H1 (cell line): Measurements from ENCODE around the gene CTLA4. TPM values are rescaled to one million over a fixed set of nuclear protein-coding genes. Genes with fewer than 3 reads are reported as not detected.
"Not testable (repeated sequence)": the region's sequence is repeated elsewhere in the genome, so short reads cannot be mapped to it uniquely, and the experiment has no call there.

Experiments
- CTCF ChIA-PET: fragments of 300-600 bp; sonication (Branson Sonifier 250); formaldehyde crosslinking; loops from one replicate; lab custom pipeline; 2021; ENCODE audit not compliant: partially characterized antibody; lab: Charles Lee
- POLR2A ChIA-PET: fragments of 300-600 bp; sonication (Branson Sonifier 250); formaldehyde crosslinking; loops from one replicate; lab custom pipeline; 2021; ENCODE audit warnings: inconsistent platforms; ENCODE audit not compliant: partially characterized antibody; lab: Charles Lee
- DNase-seq, 2 experiments: peaks; one replicate each; pipeline versions ENCODE4 v3.0.0 to v3.0.0-alpha.2; 2010 to 2022; ENCODE audit warnings: low spot score in 2 of 2, low read depth in 1 of 2, mixed read lengths in 1 of 2
- FAIRE-seq: peaks from 2 replicates; lab custom pipeline; 2011; peaks lifted over from hg19 to GRCh38; lab: Jason Lieb, UNC
- H2AFZ ChIP-seq: 2 replicates; pipeline ENCODE4 v1.8.1; 2012; ENCODE audit warnings: low read length, inconsistent platforms
- H2AK5ac ChIP-seq: 2 replicates; pipeline ENCODE4 v1.6.1; 2013; ENCODE audit warnings: low read depth, low read length
- H2BK120ac ChIP-seq: replicated peaks from 2 replicates; pipeline ENCODE3; 2013; ENCODE audit warnings: low read depth, low read length, inconsistent platforms
- H2BK12ac ChIP-seq: 2 replicates; pipeline ENCODE4 v1.6.1; 2013; ENCODE audit warnings: low read depth, low read length
- H2BK15ac ChIP-seq: 2 replicates; pipeline ENCODE4 v1.6.1; 2013; ENCODE audit warnings: low read length
- H2BK20ac ChIP-seq: 2 replicates; pipeline ENCODE4 v1.6.1; 2013; ENCODE audit warnings: low read length
- H2BK5ac ChIP-seq: 2 replicates; pipeline ENCODE4 v1.6.1; 2013; ENCODE audit warnings: low read depth, low read length
- H3K14ac ChIP-seq: 2 replicates; pipeline ENCODE4 v1.6.1; 2013; ENCODE audit warnings: inconsistent platforms; ENCODE audit not compliant: insufficient read length
- H3K18ac ChIP-seq: 2 replicates; pipeline ENCODE4 v1.6.1; 2013; ENCODE audit warnings: low read length; ENCODE audit errors: extremely low read depth
- H3K23ac ChIP-seq: 2 replicates; pipeline ENCODE4 v1.6.1; 2013; ENCODE audit warnings: inconsistent platforms; ENCODE audit not compliant: insufficient read length
- H3K23me2 ChIP-seq: 2 replicates; pipeline ENCODE4 v1.6.1; 2013; ENCODE audit warnings: low read depth, low read length
- H3K27ac ChIP-seq: 2 replicates; pipeline ENCODE4 v1.6.1; 2011; ENCODE audit warnings: low read depth, low read length, inconsistent platforms
- H3K27me3 ChIP-seq, 4 experiments: replicated peaks in 1 of 4; 1 replicate in 1 of 4; 2 replicates in 3 of 4; pipeline versions ENCODE4 v1.6.1 to v1.8.1; 2011 to 2013; ENCODE audit warnings: low read length in 3 of 4, mild to moderate bottlenecking in 3 of 4, inconsistent platforms in 2 of 4, mixed read lengths in 2 of 4, moderate library complexity in 1 of 4; ENCODE audit not compliant: control insufficient read depth in 3 of 4, insufficient read depth in 3 of 4; ENCODE audit errors: extremely low read depth in 1 of 4
- H3K36me3 ChIP-seq, 4 experiments: 2 replicates each; pipeline versions ENCODE4 v1.6.1 to v1.8.1; 2011 to 2013; ENCODE audit warnings: mild to moderate bottlenecking in 4 of 4, low read length in 3 of 4, moderate library complexity in 2 of 4, control low read depth in 1 of 4, inconsistent platforms in 1 of 4; ENCODE audit not compliant: insufficient read depth in 4 of 4, control insufficient read depth in 2 of 4
- H3K4ac ChIP-seq: replicated peaks from 2 replicates; pipeline ENCODE3; 2013; ENCODE audit warnings: low read length, low read depth, mixed read lengths, inconsistent platforms; ENCODE audit not compliant: insufficient read length
- H3K4me1 ChIP-seq, 4 experiments: replicated peaks in 1 of 4; 1 replicate in 1 of 4; 2 replicates in 3 of 4; pipeline versions ENCODE4 v1.6.1 to v1.8.1; 2011 to 2013; ENCODE audit warnings: low read length in 3 of 4, inconsistent platforms in 2 of 4, mixed read lengths in 1 of 4; ENCODE audit not compliant: insufficient read depth in 4 of 4, control insufficient read depth in 3 of 4
- H3K4me2 ChIP-seq, 2 experiments: 2 replicates each; pipeline versions ENCODE4 v1.6.1 to v1.8.1; 2011 to 2013; ENCODE audit warnings: low read depth in 2 of 2, low read length in 2 of 2, control low read depth in 1 of 2, inconsistent platforms in 1 of 2, mild to moderate bottlenecking in 1 of 2; ENCODE audit not compliant: insufficient read depth in 1 of 2
- H3K4me3 ChIP-seq, 4 experiments: fragments of 200-600, 300-600 bp in 1 of 4; sonication (generic), shearing (Covaris generic), sonication (Bioruptor Twin) in 1 of 4; 2 replicates each; pipeline versions ENCODE4 v1.5.1 to v1.8.1; 2011 to 2016; ENCODE audit warnings: low read length in 4 of 4, low read depth in 3 of 4, control low read depth in 2 of 4, inconsistent platforms in 2 of 4, mild to moderate bottlenecking in 2 of 4, mixed read lengths in 1 of 4, moderate library complexity in 1 of 4; ENCODE audit not compliant: insufficient read depth in 2 of 4; ENCODE audit errors: extremely low read depth in 1 of 4
- H3K56ac ChIP-seq: replicated peaks from 2 replicates; pipeline ENCODE3; 2013; ENCODE audit warnings: low read depth, mild to moderate bottlenecking, mixed read lengths, low read length, inconsistent platforms; ENCODE audit not compliant: insufficient read length
- H3K79me1 ChIP-seq: 2 replicates; pipeline ENCODE4 v1.6.1; 2013; ENCODE audit warnings: low read depth, low read length, control low read depth
- H3K79me2 ChIP-seq, 2 experiments: 2 replicates each; pipeline versions ENCODE4 v1.6.1 to v1.8.1; 2012 to 2013; ENCODE audit warnings: low read length in 2 of 2, mild to moderate bottlenecking in 2 of 2, inconsistent platforms in 1 of 2; ENCODE audit not compliant: insufficient read depth in 2 of 2, control insufficient read depth in 1 of 2
- H3K9ac ChIP-seq, 4 experiments: replicated peaks in 1 of 4; 1 replicate in 1 of 4; 2 replicates in 3 of 4; pipeline versions ENCODE4 v1.6.1 to v1.8.1; 2011 to 2013; ENCODE audit warnings: low read depth in 3 of 4, low read length in 3 of 4, control low read depth in 2 of 4, mild to moderate bottlenecking in 2 of 4, moderate library complexity in 2 of 4, inconsistent platforms in 1 of 4; ENCODE audit errors: extremely low read depth in 1 of 4
- H3K9me3 ChIP-seq, 2 experiments: 2 replicates each; pipeline versions ENCODE4 v1.6.1 to v1.8.1; 2012 to 2013; ENCODE audit warnings: mild to moderate bottlenecking in 2 of 2, moderate library complexity in 2 of 2, control low read depth in 1 of 2, inconsistent platforms in 1 of 2, low read depth in 1 of 2, low read length in 1 of 2, mixed read lengths in 1 of 2; ENCODE audit not compliant: insufficient read depth in 2 of 2
- H4K20me1 ChIP-seq, 2 experiments: replicated peaks in 1 of 2; 2 replicates each; pipeline versions ENCODE3 to v1.8.1; 2011 to 2013; ENCODE audit warnings: inconsistent platforms in 2 of 2, low read length in 2 of 2, mild to moderate bottlenecking in 1 of 2; ENCODE audit not compliant: insufficient read depth in 2 of 2, control insufficient read depth in 1 of 2
- H4K5ac ChIP-seq: 2 replicates; pipeline ENCODE4 v1.6.1; 2013; ENCODE audit warnings: low read length, low read depth, mixed read lengths, inconsistent platforms; ENCODE audit not compliant: insufficient read length
- H4K8ac ChIP-seq: 2 replicates; pipeline ENCODE4 v1.8.0; 2013; ENCODE audit warnings: mild to moderate bottlenecking, moderate library complexity, low read length, inconsistent platforms; ENCODE audit not compliant: insufficient read depth; ENCODE audit errors: extremely low read depth
- H4K91ac ChIP-seq: replicated peaks from 2 replicates; pipeline ENCODE3; 2013; ENCODE audit warnings: low read length, mixed read lengths, inconsistent platforms; ENCODE audit not compliant: insufficient read length
- WGBS, 2 experiments: shearing (Covaris generic) in 1 of 2; methylation state at CpG; one replicate each; pipeline versions ENCODE4 v1.1.6 to v1.1.7; 2013 to 2015; ENCODE audit warnings: low lambda C conversion rate in 2 of 2, mixed read lengths in 2 of 2, inconsistent platforms in 1 of 2, low coverage in 1 of 2, missing lambda C conversion rate in 1 of 2; ENCODE audit not compliant: insufficient replicate concordance in 2 of 2, insufficient coverage in 1 of 2, insufficient read length in 1 of 2; ENCODE audit errors: extremely low coverage in 1 of 2, missing lambda C conversion rate in 1 of 2; 5-methylcytosine and 5-hydroxymethylcytosine counted together
- polyA plus RNA-seq, 7 experiments: library from polyadenylated mRNA; depleted of rRNA in 3 of 7; stranded (reverse) in 5 of 7; unstranded in 2 of 7; fragments of >200 nt in 5 of 7; fragments of 200-250 nt in 2 of 7; gene quantifications; 1 replicate in 5 of 7; 2 replicates in 1 of 7; 4 replicates in 1 of 7; pipeline versions ENCODE4 v1.2.1 to v1.2.3, GENCODE V29; 2011 to 2013; ENCODE audit warnings: missing spikeins in 2 of 7, mixed read lengths in 2 of 7
- total RNA-seq: library from RNA; stranded (reverse); fragmentation: NEBNext Ultra II Directional; extraction: Animal tissue kit (Norgen Biotek cat#: 25700); gene quantifications from 2 replicates; pipeline ENCODE4 v1.2.1, GENCODE V29; 2021

Gene CTLA4
- total and polyA plus RNA-seq, 2 of the 8 experiments (the other 6 are each of a cell fraction or from before 2014, with no cell fraction given), result not detected

GRCh38 chr2:203881185-203881584 is 13.6 kb downstream of the CTLA4 start:
- H3K14ac ChIP-seq, FAIRE-seq, H3K9me3 ChIP-seq, H2BK20ac ChIP-seq, H3K27me3 ChIP-seq, H3K18ac ChIP-seq, H3K36me3 ChIP-seq, H3K23me2 ChIP-seq, H3K4ac ChIP-seq, H3K4me1 ChIP-seq, H3K23ac ChIP-seq, DNase-seq, H2BK12ac ChIP-seq, H4K91ac ChIP-seq, H3K4me2 ChIP-seq, H2AFZ ChIP-seq, H2BK15ac ChIP-seq, H2AK5ac ChIP-seq, H4K20me1 ChIP-seq, H3K79me2 ChIP-seq, H3K4me3 ChIP-seq, H3K27ac ChIP-seq, H3K79me1 ChIP-seq, H2BK120ac ChIP-seq, POLR2A ChIA-PET, H4K8ac ChIP-seq, H3K56ac ChIP-seq, H2BK5ac ChIP-seq, H4K5ac ChIP-seq, H3K9ac ChIP-seq: not testable (repeated sequence)
- CTCF ChIA-PET, result interaction anchor here (1.5 kb wide), 1 partner anchor 29 kb away, joined by 5 read pairs; no protein-coding TSS in a partner anchor
- WGBS, 2 experiments, result 94% methylated on average over 3 of the region's 3 CpGs; no CpG with 5 or more reads in 1 of the 2 experiments
